Effector memory CD8-positive, alpha-beta T cell (primary cell): ENCODE results near the gene VAMP5.

Source experiments
- ATAC-seq: fragments of 150-1000 bp; cut with Tn5 transposase; replicated peaks from 2 replicates; pipeline ENCODE4 v1.10.0; 2021; ENCODE audit warnings: mild to moderate bottlenecking, moderate library complexity
- DNase-seq, 3 experiments: peaks; one replicate each; pipeline ENCODE4 v3.0.0; 2021
- H3K27ac Mint-ChIP-seq, 2 donors: one replicate each; pipeline ENCODE4 v1.8.0; 2022; ENCODE audit warnings: mild to moderate bottlenecking in 2 of 2, mixed read lengths in 2 of 2, moderate library complexity in 2 of 2
- H3K27me3 Mint-ChIP-seq, 2 donors: one replicate each; pipeline ENCODE4 v1.8.0; 2022; ENCODE audit warnings: mixed read lengths in 2 of 2
- H3K36me3 Mint-ChIP-seq: one replicate; pipeline ENCODE4 v1.8.0; 2022; ENCODE audit warnings: mild to moderate bottlenecking, moderate library complexity, mixed read lengths; ENCODE audit not compliant: insufficient read depth
- H3K4me1 Mint-ChIP-seq, 2 donors: one replicate each; pipeline ENCODE4 v1.8.0; 2022; ENCODE audit warnings: low read depth in 2 of 2, mixed read lengths in 2 of 2
- H3K4me3 Mint-ChIP-seq, 2 donors: one replicate each; pipeline ENCODE4 v1.8.0; 2022; ENCODE audit warnings: mild to moderate bottlenecking in 2 of 2, mixed read lengths in 2 of 2, moderate library complexity in 2 of 2
- H3K9me3 Mint-ChIP-seq, 2 donors: one replicate each; pipeline ENCODE4 v1.8.0; 2022; ENCODE audit warnings: mixed read lengths in 2 of 2

VAMP5 gene

DNA sequence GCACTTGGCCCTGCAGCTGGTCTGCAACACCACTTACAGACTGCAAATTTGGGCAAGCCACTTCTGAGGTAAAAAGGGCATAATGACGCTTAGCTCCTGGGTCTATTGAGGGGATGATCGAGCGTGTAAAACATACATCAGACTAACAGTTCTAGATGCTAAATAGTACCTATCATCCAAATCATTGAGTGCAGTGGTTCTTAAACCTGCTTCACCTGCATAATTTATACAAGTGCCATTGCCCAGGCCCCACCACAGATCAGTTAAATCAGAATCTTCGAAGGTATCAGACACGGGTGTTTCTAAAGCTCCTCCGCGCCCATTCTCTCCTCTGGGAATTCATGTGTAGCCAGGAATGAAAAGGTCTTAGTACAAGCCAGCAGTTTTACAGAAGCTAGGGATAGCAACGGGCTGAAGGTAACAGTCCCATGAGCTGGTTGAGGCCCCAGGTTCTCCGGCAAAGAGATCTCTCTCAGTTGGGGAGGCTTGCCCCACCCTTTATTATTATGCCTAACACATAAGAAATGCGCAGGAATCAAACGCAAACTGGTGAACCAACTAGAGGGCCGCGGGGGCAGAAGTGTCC, 10.6 kb downstream of the VAMP5 start:
- Mint-ChIP-seq H3K27ac (peak overlapping the region; percentile 100), H3K4me3 (peak overlapping the region; percentile 100), H3K36me3 (peaks cover 25% of the 10 kb centered on the region), H3K4me1 (peaks cover 33 to 40% of the 10 kb centered on the region in 2 donors), H3K9me3 (no peaks in the 10 kb centered on the region), H3K27me3 (no peaks in the 10 kb centered on the region)
- no peak for DNase-seq
- ATAC-seq: peak; percentile 1

GRCh38 chr2:85595301-85596025, 11.2 kb downstream of the VAMP5 start, which contains the start of gene RNF181:
Gene RNF181 (plus strand): TSS chr2:85595745. CDS start chr2:85595764, 19 bp downstream.
- ATAC-seq (peak; percentile 98), DNase-seq (peak; percentile 85 to 86 (median 86))
- H3K9me3 Mint-ChIP-seq: no peaks in the 10 kb centered on the region
- H3K36me3 Mint-ChIP-seq: peaks cover 21% of the 10 kb centered on the region
- peak within 1 kb of the TSS; percentile 100 for H3K4me3 Mint-ChIP-seq
- peak within 1 kb of the TSS; percentile 100 for H3K27ac Mint-ChIP-seq
- peaks cover 33 to 36% of the 10 kb centered on the region in 2 donors for H3K4me1 Mint-ChIP-seq
- no peaks in the 10 kb centered on the region for H3K27me3 Mint-ChIP-seq

DNA sequence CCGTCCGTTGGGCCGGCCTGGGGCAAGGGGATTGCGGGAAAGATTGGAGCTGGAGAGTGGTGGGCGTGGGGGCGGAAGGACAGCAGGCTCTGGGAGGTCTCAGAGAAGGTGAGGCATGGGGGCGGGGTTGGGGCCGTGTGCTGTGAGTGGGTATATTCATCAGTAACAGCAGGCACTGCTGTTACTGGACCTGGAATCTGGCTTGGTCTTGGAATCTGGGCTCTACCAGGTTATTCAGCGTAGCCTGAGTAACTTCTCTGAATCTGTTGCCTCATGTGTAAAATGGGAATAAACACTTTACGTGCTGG, 11.7 kb downstream of the VAMP5 start:
- Mint-ChIP-seq H3K27ac (peak overlapping the region; percentile 100), H3K4me1 (peaks cover 34% of the 10 kb centered on the region in 2 donors), H3K4me3 (peak overlapping the region; percentile 100), H3K9me3 (no peaks in the 10 kb centered on the region), H3K27me3 (no peaks in the 10 kb centered on the region), H3K36me3 (peaks cover 21% of the 10 kb centered on the region)
- no peak for DNase-seq
- peak; percentile 3 for ATAC-seq

DNA sequence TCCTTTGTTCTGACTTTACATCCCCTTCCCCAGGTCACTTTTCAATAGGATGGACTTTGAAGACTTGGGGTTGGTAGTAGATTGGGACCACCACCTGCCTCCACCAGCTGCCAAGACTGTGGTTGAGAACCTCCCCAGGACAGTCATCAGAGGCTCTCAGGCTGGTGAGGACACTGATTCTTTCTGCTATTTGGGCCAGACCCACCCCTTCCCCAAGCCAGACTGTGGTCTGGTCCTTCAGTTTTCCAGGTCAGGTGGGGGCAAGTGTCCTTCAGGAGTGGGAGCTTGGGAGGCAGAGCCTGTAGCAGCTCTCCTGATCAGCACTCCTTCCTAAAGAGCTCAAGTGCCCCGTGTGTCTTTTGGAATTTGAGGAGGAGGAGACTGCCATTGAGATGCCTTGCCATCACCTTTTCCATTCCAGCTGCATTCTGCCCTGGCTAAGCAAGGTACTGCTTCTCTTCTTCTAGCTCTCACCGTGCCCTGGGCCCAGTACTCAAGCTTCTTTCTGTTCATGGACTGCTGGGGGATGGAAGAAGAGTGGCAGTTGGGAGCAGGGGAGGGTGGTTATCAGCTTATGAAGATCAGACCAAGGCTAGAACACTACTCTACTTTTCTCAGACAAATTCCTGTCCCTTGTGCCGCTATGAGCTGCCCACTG, 12.4 kb downstream of the VAMP5 start:
- Mint-ChIP-seq H3K27ac (peak overlapping the region; percentile 100), H3K27me3 (no peaks in the 10 kb centered on the region), H3K9me3 (no peaks in the 10 kb centered on the region), H3K36me3 (peaks cover 23% of the 10 kb centered on the region), H3K4me3 (peak overlapping the region; percentile 100), H3K4me1 (peaks cover 38% of the 10 kb centered on the region in 2 donors)
- no peak for ATAC-seq
- no peak for DNase-seq

- no peak for DNase-seq
- no peaks in the 10 kb centered on the region for H3K9me3 Mint-ChIP-seq
- ATAC-seq: no peak
- H3K27ac Mint-ChIP-seq: peak overlapping the region in 1 of 2 donors; percentile 100
- peaks cover 24% of the 10 kb centered on the region for H3K36me3 Mint-ChIP-seq
- H3K27me3 Mint-ChIP-seq: no peaks in the 10 kb centered on the region
- H3K4me1 Mint-ChIP-seq: peaks cover 42 to 43% of the 10 kb centered on the region in 2 donors
- H3K4me3 Mint-ChIP-seq: peak overlapping the region; percentile 100
Observed at GRCh38 chr2:85597241-85597640, 13.0 kb downstream of the VAMP5 start.

DNA sequence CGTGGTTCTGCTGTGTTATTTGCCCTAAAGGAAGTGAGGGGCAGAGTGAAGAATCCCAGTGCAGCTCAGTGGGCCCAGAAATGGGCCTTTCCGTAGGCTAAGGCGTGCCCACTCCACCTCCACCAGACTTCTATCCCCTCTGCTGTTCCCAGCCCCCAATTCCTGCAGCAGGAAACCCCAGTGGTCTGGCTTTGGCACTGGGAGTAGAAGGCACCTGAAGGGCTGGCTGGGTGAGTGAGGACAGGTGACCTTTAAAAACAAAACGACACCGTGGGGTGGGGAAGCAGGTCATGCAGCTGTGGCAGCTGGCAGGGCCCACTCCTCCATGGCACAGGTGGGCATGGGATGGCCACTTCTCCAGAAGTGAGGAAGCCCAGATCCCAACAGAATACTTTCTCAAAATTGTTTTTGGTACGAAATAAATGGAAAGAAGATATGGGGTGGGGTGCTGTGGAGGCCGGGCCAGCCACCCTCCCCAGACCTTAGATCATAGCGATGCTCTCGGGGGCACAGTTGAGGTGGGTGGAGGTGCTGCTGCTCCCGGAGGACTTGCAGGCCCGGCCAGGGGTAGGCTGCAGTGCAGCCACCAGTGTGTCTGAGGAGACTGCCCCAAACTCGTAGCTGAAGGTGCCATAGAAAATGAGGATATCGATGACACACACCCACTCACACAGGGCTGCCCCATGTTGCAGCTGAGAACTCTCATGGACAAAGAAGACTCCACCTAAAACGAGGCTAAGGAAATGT, 14.5 kb downstream of the VAMP5 start:
- Mint-ChIP-seq H3K36me3 (peaks cover 24% of the 10 kb centered on the region), H3K27me3 (no peaks in the 10 kb centered on the region), H3K4me3 (no peak overlapping the region), H3K4me1 (peaks cover 42 to 48% of the 10 kb centered on the region in 2 donors), H3K9me3 (no peaks in the 10 kb centered on the region), H3K27ac (peak overlapping the region; percentile 26 to 31)
- ATAC-seq: no peak
- no peak for DNase-seq

DNA sequence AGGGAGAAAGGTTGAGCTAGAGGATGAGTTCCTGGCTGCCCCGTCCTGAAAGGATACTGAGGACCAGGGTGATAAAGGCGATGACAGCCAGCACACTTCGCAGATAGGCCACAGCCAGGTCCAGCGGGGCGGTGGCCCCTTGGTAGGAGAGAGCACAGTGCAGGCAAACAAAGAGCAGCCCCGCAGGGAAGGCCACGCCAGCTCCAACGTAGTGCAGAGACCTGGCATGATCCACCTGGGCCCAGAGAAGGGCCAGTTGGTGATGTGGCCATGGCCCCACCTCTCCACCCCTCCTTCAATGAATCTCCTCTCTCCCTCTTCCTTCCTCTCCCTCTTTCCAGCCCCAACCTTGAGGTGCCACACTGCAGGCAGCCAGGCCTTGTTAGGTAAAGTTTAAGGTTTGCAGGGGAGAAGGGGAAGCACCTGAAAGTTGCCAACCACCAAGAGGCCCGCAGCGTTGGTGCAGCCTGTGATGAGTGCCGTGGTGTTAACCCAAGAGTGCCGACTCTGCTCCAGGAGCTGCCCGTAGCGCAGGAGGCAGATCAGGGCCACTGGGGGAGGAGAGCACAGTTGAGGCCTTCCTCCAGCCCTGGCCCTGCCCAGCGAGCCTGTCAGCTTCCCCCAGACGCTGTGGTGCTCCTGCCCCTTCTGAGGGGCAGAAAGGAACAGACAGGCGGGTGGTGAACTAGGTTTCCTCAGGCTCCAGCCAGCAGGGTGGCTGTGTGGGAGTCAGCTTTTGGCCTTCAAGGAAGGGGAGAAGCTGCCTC, 15.4 kb downstream of the VAMP5 start:
- Mint-ChIP-seq H3K36me3 (peaks cover 26% of the 10 kb centered on the region), H3K27ac (peak overlapping the region in 1 of 2 donors; percentile 84), H3K27me3 (no peaks in the 10 kb centered on the region), H3K9me3 (no peaks in the 10 kb centered on the region), H3K4me1 (peaks cover 38 to 43% of the 10 kb centered on the region in 2 donors), H3K4me3 (peak overlapping the region; percentile 22 to 23)
- ATAC-seq (no peak), DNase-seq (no peak)

DNA sequence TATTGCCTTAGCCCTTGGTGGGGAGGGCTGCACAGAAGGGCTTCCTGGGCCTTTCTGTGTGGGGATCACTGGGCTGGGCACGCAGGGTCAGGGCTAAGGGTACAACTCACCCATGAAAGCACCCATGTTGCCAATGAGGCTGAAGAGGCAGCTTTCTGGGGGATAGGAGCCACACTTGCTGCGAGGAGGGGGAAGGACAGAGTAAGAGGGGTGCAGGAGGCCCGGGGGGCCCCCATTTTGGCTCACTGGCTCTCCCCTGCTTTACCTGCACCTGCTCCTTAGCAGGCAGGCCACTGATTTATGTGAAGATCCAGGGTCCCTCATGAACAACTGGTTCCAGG, 16.0 kb downstream of the VAMP5 start:
- Mint-ChIP-seq H3K36me3 (peaks cover 22% of the 10 kb centered on the region), H3K9me3 (no peaks in the 10 kb centered on the region), H3K27me3 (no peaks in the 10 kb centered on the region), H3K27ac (peak overlapping the region; percentile 84 to 91), H3K4me1 (peaks cover 34 to 37% of the 10 kb centered on the region in 2 donors), H3K4me3 (peak overlapping the region; percentile 22 to 23)
- DNase-seq (no peak), ATAC-seq (no peak)

DNA sequence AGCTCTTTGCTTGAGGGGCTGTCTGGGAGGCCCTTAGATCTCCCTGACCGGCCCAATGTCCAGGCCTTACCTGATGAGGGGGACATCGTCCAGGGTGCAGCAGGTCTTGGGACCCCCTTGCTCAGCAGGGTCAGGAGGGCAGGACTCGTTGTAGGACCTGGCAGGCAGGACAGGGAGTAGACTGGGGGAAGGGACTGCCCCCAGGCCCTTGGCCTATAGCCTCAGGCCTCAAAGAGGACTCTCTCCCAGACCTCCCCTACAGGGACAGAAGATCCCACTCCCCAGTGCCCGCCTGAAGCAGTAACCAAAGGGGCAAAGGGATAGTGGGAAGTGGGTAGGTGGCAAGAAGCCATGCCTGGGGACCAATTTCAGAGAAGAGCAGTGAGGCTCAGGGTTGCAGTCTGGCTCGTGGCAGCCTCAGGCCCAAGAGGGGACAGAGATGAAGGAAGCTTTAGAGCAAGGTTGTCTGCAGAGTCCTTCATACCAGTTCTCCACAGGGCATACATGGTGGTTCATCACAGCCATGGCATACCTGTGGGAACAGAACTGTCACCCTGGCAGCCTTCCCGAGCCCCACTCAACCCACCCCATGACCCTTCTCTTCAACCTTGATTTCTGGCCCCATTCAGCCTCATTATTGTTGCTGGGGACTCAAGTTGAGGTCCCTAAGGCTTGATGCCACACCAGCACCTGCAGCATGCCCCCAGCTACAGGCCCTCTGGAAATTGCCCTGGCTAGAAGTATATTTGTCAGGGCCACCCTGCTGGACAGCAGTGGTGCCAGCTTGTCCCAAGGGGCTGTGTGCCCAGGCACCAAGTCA, 16.9 kb downstream of the VAMP5 start:
- Mint-ChIP-seq H3K4me3 (peak overlapping the region; percentile 87 to 91), H3K27me3 (no peaks in the 10 kb centered on the region), H3K36me3 (peaks cover 14% of the 10 kb centered on the region), H3K27ac (peak overlapping the region; percentile 83 to 91), H3K9me3 (no peaks in the 10 kb centered on the region), H3K4me1 (peaks cover 24 to 32% of the 10 kb centered on the region in 2 donors)
- DNase-seq: no peak
- no peak for ATAC-seq

DNA sequence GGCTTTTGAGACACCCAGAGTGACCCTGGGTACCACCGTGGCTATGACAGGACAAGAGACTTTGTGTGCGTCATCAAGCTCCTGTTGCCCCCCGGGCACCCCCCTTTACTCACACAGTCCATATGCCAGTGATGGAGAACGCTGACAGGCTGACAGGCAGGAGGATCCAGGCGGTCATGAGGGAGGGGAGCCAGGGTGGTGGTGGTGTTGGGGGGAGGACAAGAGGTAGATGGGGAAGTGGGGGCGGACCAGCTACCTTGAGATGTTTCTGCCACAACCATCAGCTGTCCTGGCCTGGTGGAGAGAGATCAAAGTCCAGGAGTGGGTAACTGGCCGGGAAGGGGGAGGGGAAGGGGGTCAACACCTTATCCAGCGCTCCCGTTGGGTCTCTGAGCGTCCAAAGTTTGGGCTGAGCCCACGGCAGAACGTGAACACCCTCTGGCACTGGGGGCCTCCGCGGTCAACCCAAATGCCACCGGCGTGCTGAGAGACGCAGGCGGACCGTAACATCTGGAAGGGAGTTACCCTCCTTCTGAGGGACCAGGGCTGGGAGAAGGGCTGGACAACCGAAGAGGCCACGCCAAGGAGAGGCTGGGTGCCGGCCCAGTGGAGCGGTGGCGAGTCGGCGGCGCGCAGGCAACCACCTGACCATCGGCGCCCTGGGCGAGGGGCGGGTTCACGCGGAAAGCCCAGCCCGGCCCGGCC, 17.7 kb downstream of the VAMP5 start:
- Mint-ChIP-seq H3K27ac (peak overlapping the region; percentile 83 to 91), H3K36me3 (peaks cover 14% of the 10 kb centered on the region), H3K27me3 (no peaks in the 10 kb centered on the region), H3K4me3 (peak overlapping the region; percentile 87 to 91), H3K4me1 (peaks cover 19 to 29% of the 10 kb centered on the region in 2 donors), H3K9me3 (no peaks in the 10 kb centered on the region)
- ATAC-seq: peak; percentile 7
- no peak for DNase-seq

DNA sequence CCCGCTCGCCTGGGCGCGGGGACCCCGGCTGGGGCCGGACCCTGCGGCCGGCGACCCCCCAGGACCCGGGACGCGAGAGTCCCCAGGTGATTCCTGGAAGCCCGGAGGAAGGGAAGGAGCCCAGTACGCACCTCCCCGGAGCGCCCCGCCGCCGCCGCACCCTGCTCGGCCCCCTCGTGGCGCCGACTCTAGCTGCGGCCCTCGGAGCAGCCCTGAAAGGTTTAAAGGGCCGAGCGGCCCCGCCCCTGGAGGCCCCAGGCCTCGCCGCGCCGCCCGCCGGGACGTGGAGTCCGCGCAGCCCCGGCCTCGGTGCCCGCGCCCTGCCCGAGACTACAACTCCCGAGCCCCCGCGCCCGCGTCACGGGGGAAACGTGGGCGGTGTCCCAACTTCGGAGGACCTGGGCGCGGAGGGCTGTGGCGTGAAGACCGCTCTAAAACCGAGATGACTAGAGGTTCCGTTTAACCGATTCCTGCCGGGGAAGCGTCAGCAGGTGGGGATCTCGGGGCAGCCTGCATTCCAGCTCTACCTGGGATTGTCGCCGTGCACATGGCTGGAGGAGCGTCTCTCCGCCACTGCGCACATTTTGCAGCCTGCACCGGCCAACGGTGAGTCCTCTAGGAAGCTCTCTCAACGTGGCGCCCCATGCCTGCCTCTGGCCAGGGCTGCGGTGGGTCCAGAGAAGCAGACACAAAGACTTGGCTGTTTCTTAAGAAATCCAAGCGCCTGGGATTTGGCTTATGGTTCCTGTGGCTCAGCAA, 18.4 kb downstream of the VAMP5 start, which contains the start of gene TMEM150A:
Gene TMEM150A (minus strand): TSS at position 223 of the 759 bp plus-strand sequence. CDS start 750 bp downstream, outside the sequence.
- no peaks in the 10 kb centered on the region for H3K9me3 Mint-ChIP-seq
- peaks cover 14% of the 10 kb centered on the region for H3K36me3 Mint-ChIP-seq
- H3K27me3 Mint-ChIP-seq: no peaks in the 10 kb centered on the region
- ATAC-seq (peak; percentile 96), DNase-seq (peak; percentile 78 to 86 (median 83))
- H3K4me1 Mint-ChIP-seq: peaks cover 16 to 31% of the 10 kb centered on the region in 2 donors
- H3K4me3 Mint-ChIP-seq: peak within 1 kb of the TSS; percentile 91 to 93
- H3K27ac Mint-ChIP-seq: peak within 1 kb of the TSS; percentile 83 to 91
